ENCODE results near the gene EIF6. TPM values are rescaled to one million over a fixed set of nuclear protein-coding genes. Genes with fewer than 3 reads are reported as not detected.

The EIF6 gene
- total RNA-seq, 3 donors from 2014 or later (not counting 1 experiment from before 2014, with no cell fraction given), result 73.9 to 81.4 (median 79.0) TPM

DNA sequence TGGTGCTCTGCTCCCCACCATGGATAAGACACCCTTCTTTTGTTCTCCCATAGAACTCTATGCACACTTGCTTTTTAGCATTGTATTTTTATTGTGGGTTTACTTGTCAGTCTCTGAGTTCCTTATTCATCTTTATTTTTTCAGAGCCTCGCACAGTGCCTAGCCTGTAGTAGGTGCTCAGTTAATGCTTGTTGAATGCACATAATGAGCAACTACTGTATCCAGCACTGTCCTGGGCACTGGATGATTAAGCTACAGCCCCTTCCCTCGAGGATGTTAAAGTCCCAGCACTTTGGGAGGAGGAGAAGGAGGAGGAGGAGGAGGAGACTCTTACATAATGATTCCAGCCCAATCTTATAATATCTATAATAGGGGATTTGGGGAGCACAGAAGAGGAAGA lies 41.3 kb downstream of the EIF6 start:
- Histone ChIP-seq H3K4me3 (ENCODE audit: low read length) (no peak overlapping the region), H3K4me1 (ENCODE audit: control insufficient read depth, insufficient read depth, low read length) (peaks cover 8% of the 10 kb centered on the region), H3K27me3 (ENCODE audit: control insufficient read depth, insufficient read depth, low read length) (no peaks in the 10 kb centered on the region), H3K27ac (ENCODE audit: low read length) (no peak overlapping the region), H3K36me3 (ENCODE audit: control insufficient read depth, insufficient read depth, low read length) (no peaks in the 10 kb centered on the region), H3K9me3 (ENCODE audit: control insufficient read depth, insufficient read depth, low read length) (no peaks in the 10 kb centered on the region)
- H3K27me3 Mint-ChIP-seq (ENCODE audit: low read depth in 2 of 2), result peaks cover 0 to 6% of the 10 kb centered on the region in 2 donors
- H3K4me1 Mint-ChIP-seq, result peaks cover 11 to 17% of the 10 kb centered on the region in 2 donors
- no peaks in the 10 kb centered on the region for H3K9me3 Mint-ChIP-seq
- H3K4me3 Mint-ChIP-seq, result no peak overlapping the region
- 80% methylated on average over 1 of the region's 2 CpGs for whole genome bisulfite sequencing (ENCODE audit: insufficient coverage)
- H3K27ac Mint-ChIP-seq, result no peak overlapping the region
- intact Hi-C loops (cut with micrococcal nuclease), result no loop called here
- TF ChIP-seq, protein P1, sequence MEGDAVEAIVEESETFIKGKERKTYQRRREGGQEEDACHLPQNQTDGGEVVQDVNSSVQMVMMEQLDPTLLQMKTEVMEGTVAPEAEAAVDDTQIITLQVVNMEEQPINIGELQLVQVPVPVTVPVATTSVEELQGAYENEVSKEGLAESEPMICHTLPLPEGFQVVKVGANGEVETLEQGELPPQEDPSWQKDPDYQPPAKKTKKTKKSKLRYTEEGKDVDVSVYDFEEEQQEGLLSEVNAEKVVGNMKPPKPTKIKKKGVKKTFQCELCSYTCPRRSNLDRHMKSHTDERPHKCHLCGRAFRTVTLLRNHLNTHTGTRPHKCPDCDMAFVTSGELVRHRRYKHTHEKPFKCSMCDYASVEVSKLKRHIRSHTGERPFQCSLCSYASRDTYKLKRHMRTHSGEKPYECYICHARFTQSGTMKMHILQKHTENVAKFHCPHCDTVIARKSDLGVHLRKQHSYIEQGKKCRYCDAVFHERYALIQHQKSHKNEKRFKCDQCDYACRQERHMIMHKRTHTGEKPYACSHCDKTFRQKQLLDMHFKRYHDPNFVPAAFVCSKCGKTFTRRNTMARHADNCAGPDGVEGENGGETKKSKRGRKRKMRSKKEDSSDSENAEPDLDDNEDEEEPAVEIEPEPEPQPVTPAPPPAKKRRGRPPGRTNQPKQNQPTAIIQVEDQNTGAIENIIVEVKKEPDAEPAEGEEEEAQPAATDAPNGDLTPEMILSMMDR (IDR thresholded peaks at IDR 0.05), result no peak
- H3K36me3 Mint-ChIP-seq, result no peaks in the 10 kb centered on the region
- DNase-seq (no peak), ATAC-seq (no peak)

DNA sequence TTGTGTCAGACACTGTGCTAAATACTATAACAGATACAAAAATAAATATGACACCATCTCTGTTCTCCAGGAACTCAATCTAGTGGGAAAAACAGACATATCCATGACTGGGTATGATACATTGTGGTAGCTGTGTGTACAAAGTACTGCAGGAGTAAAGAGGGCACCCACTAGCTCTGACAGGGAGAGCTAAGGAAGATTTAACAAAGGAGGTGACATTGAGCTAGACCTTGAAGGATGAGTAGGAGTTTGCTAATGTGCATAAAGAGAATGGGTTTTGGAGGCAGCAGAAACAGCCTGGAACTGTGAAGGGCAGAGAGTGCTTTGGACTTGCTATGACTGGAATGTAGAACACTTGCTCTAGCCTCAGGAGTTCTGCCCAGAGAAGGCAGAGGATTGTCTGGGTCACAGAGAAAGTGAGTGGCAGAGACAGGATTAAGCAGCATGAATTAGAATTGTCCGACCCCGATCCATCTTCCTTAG lies 43.7 kb downstream of the EIF6 start:
- ATAC-seq, result no peak

DNA sequence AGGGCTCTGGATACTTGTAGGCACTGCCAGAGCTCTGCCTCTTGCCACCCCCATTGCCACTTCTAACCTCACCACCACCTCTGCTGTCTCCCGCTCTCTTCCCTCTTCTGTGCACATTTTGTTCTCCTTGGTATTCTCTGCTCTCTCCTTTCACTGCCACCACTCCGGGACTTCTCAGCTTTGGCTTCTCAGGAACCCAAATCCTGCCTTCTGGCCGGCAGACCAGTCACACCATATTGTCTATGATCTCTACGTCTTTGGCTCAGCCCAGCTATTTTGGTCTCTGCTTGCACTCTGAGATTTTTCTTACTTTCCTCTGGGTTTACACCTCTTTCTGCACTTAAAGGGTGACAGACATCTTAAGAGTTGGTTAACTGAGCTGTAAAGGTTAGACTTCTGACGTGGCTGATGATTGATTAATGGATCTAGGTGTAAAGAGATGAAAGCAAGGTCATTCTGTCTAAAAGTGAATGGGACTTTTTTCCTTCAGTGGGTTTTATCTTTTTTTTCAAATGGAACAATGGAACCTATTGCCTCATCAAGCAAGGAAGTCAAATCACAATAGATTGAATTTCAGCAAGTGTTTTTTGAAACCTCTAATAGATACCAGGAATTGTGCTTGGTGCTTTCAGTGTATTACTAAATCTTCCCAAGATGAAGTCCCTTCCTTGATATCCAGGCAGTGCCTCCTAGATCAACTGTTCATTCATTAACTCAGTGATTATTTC lies 44.3 kb downstream of the EIF6 start:
- Mint-ChIP-seq H3K36me3 (no peaks in the 10 kb centered on the region), H3K4me1 (peaks cover 16 to 22% of the 10 kb centered on the region in 2 donors), H3K27ac (no peak overlapping the region), H3K4me3 (no peak overlapping the region), H3K27me3 (ENCODE audit: low read depth in 2 of 2) (peaks cover 0 to 6% of the 10 kb centered on the region in 2 donors), H3K9me3 (no peaks in the 10 kb centered on the region)
- TF ChIP-seq, protein P1 (IDR thresholded peaks at IDR 0.05), result no peak
- no peak overlapping the region for H3K27ac ChIP-seq (ENCODE audit: low read length)
- WGBS (ENCODE audit: insufficient coverage), result 69% methylated on average over 5 of the region's 5 CpGs
- no peaks in the 10 kb centered on the region for H3K9me3 ChIP-seq (ENCODE audit: control insufficient read depth, insufficient read depth, low read length)
- peaks cover 8% of the 10 kb centered on the region for H3K4me1 ChIP-seq (ENCODE audit: control insufficient read depth, insufficient read depth, low read length)
- ATAC-seq (peak in 2 of 3 donors; percentile 29 to 72), DNase-seq (no peak)
- intact Hi-C loops (cut with micrococcal nuclease), result no loop called here
- H3K4me3 ChIP-seq (ENCODE audit: low read length), result no peak overlapping the region
- H3K36me3 ChIP-seq (ENCODE audit: control insufficient read depth, insufficient read depth, low read length), result peaks cover 4% of the 10 kb centered on the region
- H3K27me3 ChIP-seq (ENCODE audit: control insufficient read depth, insufficient read depth, low read length), result no peaks in the 10 kb centered on the region

More for the DNA sequence above, 43.7 kb downstream of the EIF6 start:
- Mint-ChIP-seq H3K4me3 (no peak overlapping the region), H3K27me3 (ENCODE audit: low read depth in 2 of 2) (peaks cover 0 to 6% of the 10 kb centered on the region in 2 donors), H3K27ac (no peak overlapping the region), H3K9me3 (no peaks in the 10 kb centered on the region), H3K36me3 (no peaks in the 10 kb centered on the region), H3K4me1 (peaks cover 16 to 22% of the 10 kb centered on the region in 2 donors)
- peaks cover 2% of the 10 kb centered on the region for H3K36me3 ChIP-seq (ENCODE audit: control insufficient read depth, insufficient read depth, low read length)
- H3K4me3 ChIP-seq (ENCODE audit: low read length), result no peak overlapping the region
- no peak for DNase-seq
- intact Hi-C loops (cut with micrococcal nuclease), result no loop called here
- H3K9me3 ChIP-seq (ENCODE audit: control insufficient read depth, insufficient read depth, low read length), result no peaks in the 10 kb centered on the region
- peaks cover 8% of the 10 kb centered on the region for H3K4me1 ChIP-seq (ENCODE audit: control insufficient read depth, insufficient read depth, low read length)
- WGBS (ENCODE audit: insufficient coverage), result 96% methylated on average over 2 of the region's 2 CpGs
- no peaks in the 10 kb centered on the region for H3K27me3 ChIP-seq (ENCODE audit: control insufficient read depth, insufficient read depth, low read length)
- no peak overlapping the region for H3K27ac ChIP-seq (ENCODE audit: low read length)
- TF ChIP-seq, protein P1 (IDR thresholded peaks at IDR 0.05), result no peak
